ENCODE results near the gene DENND10.
"Not testable (repeated sequence)": the region's sequence is repeated elsewhere in the genome, so short reads cannot be mapped to it uniquely, and the experiment has no call there.

Gene DENND10

GRCh38 chr10:119103903-119104653 is at the start of gene DENND10:
DENND10 (plus strand) TSS chr10:119104113; CDS start chr10:119104143, 30 bp downstream.
- peak; percentile 62 to 74 (median 66) for DNase-seq

GRCh38 chr10:119055472-119055871 is 48.4 kb upstream of the DENND10 start:
- no peak for DNase-seq

GRCh38 chr10:119058010-119058409 is 45.9 kb upstream of the DENND10 start:
- DNase-seq: no peak

- DNase-seq: no peak
Observed at GRCh38 chr10:119059557-119059956, 44.4 kb upstream of the DENND10 start.

- no peak for DNase-seq
Observed at GRCh38 chr10:119060107-119060506, 43.8 kb upstream of the DENND10 start.

GRCh38 chr10:119061352-119061751 is 42.6 kb upstream of the DENND10 start:
- no peak for DNase-seq

- DNase-seq: no peak
Observed at GRCh38 chr10:119061926-119062325, 42.0 kb upstream of the DENND10 start.

- DNase-seq: no peak
Observed at GRCh38 chr10:119070395-119071165, 33.3 kb upstream of the DENND10 start.

- DNase-seq: no peak
Observed at GRCh38 chr10:119073584-119073983, 30.3 kb upstream of the DENND10 start.

GRCh38 chr10:119078422-119079179 is 25.3 kb upstream of the DENND10 start:
- no peak for DNase-seq

- peak; percentile 36 to 60 (median 43) for DNase-seq
Observed at GRCh38 chr10:119079599-119080520, 24.1 kb upstream of the DENND10 start.

GRCh38 chr10:119080521-119081259 is 23.2 kb upstream of the DENND10 start, which contains the start of gene EIF3A:
EIF3A (minus strand) TSS chr10:119080817; CDS start chr10:119080676, 141 bp downstream.
- peak; percentile 75 to 89 (median 81) for DNase-seq

GRCh38 chr10:119084896-119085295 is 19.0 kb upstream of the DENND10 start:
- no peak for DNase-seq

GRCh38 chr10:119087271-119087882 is 16.5 kb upstream of the DENND10 start:
- no peak for DNase-seq

- DNase-seq: no peak
Observed at GRCh38 chr10:119090026-119090795, 13.7 kb upstream of the DENND10 start.

- no peak for DNase-seq
Observed at GRCh38 chr10:119090968-119091367, 12.9 kb upstream of the DENND10 start.

- DNase-seq: no peak
Observed at GRCh38 chr10:119095640-119096039, 8.3 kb upstream of the DENND10 start.

- DNase-seq: not testable (repeated sequence)
Observed at GRCh38 chr10:119096641-119097415, 7.1 kb upstream of the DENND10 start.

- DNase-seq: no peak
Observed at GRCh38 chr10:119098576-119098975, 5.3 kb upstream of the DENND10 start.

All from activated naive CD4-positive, alpha-beta T cell (primary cell).